ENCODE measurements around the gene MACROD2.

The MACROD2 gene

DNA sequence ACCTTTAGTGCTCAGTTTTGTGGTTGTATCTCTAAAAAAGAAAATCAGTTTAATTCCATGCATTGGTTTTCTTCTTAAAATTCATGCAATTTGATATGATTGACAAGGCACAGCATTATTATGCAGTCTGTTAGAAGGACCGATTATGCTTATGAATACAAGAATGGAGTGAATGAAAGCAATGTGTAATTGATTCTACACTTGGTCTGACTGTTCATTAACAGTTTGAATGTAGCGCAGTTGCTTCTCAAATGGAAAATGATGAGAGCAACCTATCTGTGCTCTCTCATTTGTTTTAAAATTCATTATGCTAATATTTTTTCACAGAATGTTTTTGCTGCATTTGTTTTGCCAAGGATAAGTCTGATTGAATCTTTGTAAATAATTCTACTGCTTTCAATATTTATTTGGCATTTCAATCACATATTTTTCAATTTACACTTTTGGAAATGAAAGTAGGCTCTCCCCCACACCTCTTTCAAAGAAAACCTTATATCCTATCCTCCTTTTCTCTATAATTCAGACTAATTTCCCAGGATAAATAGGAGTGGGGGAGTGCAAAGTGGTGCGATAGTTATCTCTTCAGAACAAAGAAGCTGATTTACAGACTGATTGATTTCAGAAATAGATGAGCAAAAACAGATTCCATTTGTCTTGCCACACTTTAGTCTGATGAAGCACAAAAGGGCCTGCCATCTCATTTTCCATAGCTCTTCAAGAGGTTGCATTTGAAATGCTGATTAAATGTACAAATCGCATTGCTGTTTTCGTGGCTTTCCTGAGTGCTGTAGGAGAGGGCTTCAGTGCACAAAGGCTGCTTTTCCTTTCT, 1227.4 kb downstream of the MACROD2 start:
- ChIA-PET CTCF (interaction anchor here (1.0 kb wide), 1 partner anchor 15 kb away, joined by 3 read pairs; no protein-coding TSS in a partner anchor), POLR2A (no interaction called here)
- DNase-seq (ENCODE audit: extremely low spot score): no peak
- TF ChIP-seq, protein P1, sequence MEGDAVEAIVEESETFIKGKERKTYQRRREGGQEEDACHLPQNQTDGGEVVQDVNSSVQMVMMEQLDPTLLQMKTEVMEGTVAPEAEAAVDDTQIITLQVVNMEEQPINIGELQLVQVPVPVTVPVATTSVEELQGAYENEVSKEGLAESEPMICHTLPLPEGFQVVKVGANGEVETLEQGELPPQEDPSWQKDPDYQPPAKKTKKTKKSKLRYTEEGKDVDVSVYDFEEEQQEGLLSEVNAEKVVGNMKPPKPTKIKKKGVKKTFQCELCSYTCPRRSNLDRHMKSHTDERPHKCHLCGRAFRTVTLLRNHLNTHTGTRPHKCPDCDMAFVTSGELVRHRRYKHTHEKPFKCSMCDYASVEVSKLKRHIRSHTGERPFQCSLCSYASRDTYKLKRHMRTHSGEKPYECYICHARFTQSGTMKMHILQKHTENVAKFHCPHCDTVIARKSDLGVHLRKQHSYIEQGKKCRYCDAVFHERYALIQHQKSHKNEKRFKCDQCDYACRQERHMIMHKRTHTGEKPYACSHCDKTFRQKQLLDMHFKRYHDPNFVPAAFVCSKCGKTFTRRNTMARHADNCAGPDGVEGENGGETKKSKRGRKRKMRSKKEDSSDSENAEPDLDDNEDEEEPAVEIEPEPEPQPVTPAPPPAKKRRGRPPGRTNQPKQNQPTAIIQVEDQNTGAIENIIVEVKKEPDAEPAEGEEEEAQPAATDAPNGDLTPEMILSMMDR (IDR thresholded peaks at IDR 0.05; ENCODE audit: control extremely low read depth, extremely low read depth, low read depth, missing control alignments): no peak

DNA sequence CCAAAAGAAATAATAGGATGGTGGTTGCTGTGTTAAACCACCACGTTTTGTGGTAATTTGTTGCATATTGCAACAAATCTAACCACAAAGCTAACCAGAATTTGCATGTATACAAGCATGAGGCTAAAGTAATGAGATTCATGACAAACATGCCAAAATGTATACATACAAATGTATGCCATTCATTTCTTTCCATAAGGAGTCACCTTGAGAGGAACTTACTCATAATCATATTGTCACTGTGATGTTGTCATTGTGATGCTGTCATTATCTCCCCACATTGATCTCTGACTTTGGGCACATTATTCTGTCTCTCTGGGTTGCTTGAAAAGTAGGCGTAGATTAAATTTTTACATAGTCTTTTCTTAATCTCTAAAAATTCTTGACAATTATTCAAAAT, 1228.9 kb downstream of the MACROD2 start:
- DNase-seq (ENCODE audit: extremely low spot score): no peak
- POLR2A ChIA-PET: no interaction called here
- TF ChIP-seq, protein P1 (IDR thresholded peaks at IDR 0.05; ENCODE audit: control extremely low read depth, extremely low read depth, low read depth, missing control alignments): no peak
- CTCF ChIA-PET: interaction anchor here (1.0 kb wide), 1 partner anchor 13 kb away, joined by 3 read pairs; no protein-coding TSS in a partner anchor

DNA sequence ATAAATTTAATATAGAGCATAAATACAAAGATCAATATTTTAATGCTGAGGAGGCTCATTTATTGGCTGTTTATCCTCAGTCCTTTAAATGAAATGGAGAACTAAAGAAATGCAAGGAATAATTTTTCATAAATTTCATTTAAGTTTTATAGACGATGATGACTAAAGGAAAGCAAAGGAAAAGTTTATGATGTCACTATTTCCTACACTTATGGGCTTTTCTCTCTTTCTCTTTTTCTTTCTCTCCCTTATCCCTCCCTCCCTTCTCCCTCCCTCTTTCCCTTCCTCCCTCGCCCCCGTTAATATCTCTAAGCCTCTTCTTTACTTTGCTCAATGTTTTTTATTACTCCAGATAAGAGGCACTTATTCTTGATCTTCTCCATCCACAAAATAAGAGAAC, 1231.8 kb downstream of the MACROD2 start:
- DNase-seq (ENCODE audit: extremely low spot score): no peak
- ChIA-PET CTCF (interaction anchor here (1.2 kb wide), 1 partner anchor 13 kb away, joined by 3 read pairs; no protein-coding TSS in a partner anchor), POLR2A (no interaction called here)
- TF ChIP-seq, protein P1 (IDR thresholded peaks at IDR 0.05; ENCODE audit: control extremely low read depth, extremely low read depth, low read depth, missing control alignments): no peak

DNA sequence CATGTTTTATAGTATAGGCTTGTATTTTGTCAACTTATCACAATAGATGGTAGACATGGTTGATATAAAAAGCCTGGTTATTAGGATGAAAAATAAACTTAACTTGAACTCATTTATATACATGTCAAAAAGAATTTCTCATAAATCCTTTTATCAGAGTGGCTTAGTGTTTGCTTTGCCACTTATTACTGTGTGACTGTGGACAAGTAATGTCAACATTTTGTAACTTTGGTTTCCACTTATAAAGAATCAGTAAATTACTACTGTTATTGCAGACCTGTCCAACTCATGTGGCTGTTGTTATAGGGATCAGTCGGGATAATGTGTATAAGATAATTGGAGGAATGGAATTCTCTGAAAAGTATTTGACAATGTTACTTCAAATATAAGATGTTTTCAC, 1236.9 kb downstream of the MACROD2 start:
- POLR2A ChIA-PET: no interaction called here
- DNase-seq (ENCODE audit: extremely low spot score): no peak
- TF ChIP-seq, protein P1 (IDR thresholded peaks at IDR 0.05; ENCODE audit: control extremely low read depth, extremely low read depth, low read depth, missing control alignments): no peak
- CTCF ChIA-PET: no interaction called here

DNA sequence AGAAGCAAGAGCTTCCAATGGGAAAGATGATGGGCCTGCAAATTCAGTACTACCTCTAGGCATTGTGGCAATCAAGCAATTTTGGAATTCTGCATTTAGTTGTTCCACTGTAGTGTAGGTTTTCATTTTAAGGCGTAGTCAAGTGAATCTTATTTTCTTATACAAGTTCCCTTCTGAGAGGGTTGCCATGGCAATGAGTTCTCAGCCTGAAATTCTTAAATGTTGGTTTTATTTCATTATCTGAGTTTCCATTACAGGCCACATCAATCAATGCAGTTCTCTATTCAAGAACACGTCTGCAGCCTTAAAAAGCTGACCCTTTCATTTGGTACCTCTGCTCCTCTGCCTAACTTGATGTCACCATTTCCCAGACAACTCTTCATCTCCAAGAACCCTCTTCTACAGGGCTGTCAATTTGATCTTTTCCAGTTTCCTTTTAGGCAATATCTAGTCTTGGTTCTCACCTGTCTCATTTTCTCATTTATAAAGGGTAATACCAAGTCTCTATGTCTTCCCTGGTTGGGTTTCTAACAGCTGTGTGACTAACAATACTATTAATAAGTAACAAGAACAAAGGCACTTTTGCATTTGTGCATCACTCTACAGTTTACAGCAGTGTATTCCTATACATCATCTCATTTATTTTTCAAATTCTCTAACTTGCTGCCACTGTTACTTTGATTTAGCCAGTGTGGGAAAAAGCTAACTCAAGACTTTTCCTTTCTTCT, 1240.3 kb downstream of the MACROD2 start:
- TF ChIP-seq, protein P1 (IDR thresholded peaks at IDR 0.05; ENCODE audit: control extremely low read depth, extremely low read depth, low read depth, missing control alignments): no peak
- ChIA-PET CTCF (interaction anchor here (1.0 kb wide), 1 partner anchor 10 kb away, joined by 3 read pairs; no protein-coding TSS in a partner anchor), POLR2A (no interaction called here)
- DNase-seq (ENCODE audit: extremely low spot score): no peak

DNA sequence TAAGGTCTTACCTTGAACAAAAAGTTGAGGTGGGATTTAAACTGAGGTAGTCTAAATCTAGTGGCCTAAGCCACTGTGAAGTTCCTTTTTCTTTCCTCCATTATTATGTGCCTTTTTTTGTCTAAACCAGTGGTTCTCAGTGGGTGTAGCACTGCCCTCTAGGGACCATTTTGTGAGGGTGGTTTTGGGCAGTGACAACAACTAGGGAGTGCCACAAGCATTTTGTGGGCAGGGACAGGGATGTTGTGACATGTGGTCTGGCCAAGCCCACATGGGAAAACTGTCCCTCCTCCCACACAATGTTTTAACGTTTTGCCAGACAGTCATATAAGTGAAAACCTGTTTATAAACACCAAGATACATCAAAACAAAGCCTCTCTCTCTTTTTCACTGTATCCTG, 1241.5 kb downstream of the MACROD2 start:
- POLR2A ChIA-PET: no interaction called here
- CTCF ChIA-PET: interaction anchor here (0.6 to 2.0 kb wide), 10 partner anchors 9 to 899 kb away, joined by 3 to 8 read pairs (median 3); partner anchors contain the start of gene FLRT3
- TF ChIP-seq, protein P1 (IDR thresholded peaks at IDR 0.05; ENCODE audit: control extremely low read depth, extremely low read depth, low read depth, missing control alignments): peak; percentile 39
- DNase-seq (ENCODE audit: extremely low spot score): peak; percentile 25
